NCI-H1105 treated with DMSO at 0.1 percent for 48 hours (cell line): ENCODE results near the gene SLC16A10.
"Not testable (repeated sequence)": the region's sequence is repeated elsewhere in the genome, so short reads cannot be mapped to it uniquely, and the experiment has no call there.

Experiments used
- DNase-seq: peaks from one replicate; lab custom pipeline; 2025; lab: John Stamatoyannopoulos, UW

The SLC16A10 gene

DNA sequence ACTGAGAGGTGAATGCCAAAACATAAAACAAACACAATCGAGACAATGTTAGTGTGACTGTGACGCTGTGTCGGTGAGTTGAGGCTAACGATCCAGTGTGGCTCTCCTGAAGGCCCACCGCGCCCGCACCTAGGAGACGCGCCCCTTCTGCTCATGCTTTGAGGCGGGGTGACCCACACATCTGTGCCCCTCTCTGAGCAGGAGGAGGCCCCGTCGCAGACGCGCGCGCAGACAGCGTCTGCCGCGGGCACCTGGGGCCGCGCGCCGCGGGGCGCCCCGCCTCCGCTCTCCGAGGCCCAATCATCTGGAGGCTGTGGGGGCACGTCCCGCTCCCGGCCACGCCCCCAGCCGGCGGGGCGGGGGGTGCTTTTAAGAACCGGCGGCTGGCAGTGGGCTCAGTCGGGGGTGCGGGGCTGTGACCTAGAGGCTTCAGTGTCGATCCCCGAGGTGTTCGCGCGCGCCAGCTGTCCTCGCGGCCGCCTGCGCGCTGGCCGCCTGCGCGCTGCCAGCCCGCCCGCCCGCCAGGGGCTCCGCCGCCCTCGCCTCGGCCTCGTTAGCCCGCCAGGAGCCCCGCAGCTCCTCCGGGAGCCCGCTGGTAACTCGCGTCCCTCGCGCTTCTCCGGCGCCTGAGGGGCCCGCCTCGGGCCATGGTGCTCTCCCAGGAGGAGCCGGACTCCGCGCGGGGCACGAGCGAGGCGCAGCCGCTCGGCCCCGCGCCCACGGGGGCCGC is at the start of gene SLC16A10:
TSS of gene SLC16A10 (plus strand) at position 398 of the 730 bp plus-strand sequence. CDS start at position 648, 250 bp downstream.
- DNase-seq: peak; percentile 89

GRCh38 chr6:111038534-111039252 is 48.6 kb upstream of the SLC16A10 start:
- no peak for DNase-seq

GRCh38 chr6:111041917-111042316 is 45.4 kb upstream of the SLC16A10 start:
- no peak for DNase-seq

DNA sequence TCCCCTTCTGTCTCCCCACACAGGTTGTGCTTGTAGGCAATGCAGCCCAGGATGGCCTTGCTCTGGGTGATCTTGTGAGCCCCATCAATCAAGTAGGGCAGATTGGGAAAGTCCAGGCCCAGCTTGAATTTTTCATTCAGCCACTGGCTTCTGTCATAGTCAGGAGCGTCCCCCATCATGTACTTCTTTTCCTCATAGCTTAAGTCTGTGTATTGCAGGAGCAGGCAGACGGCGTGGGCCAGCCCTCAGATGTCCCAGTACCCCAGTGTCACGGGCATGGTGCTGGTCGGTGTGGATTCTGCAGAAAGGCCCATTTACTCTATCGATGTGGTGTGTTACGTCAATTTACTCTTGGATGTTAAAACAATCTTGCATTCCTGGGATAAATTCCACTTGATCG is 40.1 kb upstream of the SLC16A10 start:
- no peak for DNase-seq

DNA sequence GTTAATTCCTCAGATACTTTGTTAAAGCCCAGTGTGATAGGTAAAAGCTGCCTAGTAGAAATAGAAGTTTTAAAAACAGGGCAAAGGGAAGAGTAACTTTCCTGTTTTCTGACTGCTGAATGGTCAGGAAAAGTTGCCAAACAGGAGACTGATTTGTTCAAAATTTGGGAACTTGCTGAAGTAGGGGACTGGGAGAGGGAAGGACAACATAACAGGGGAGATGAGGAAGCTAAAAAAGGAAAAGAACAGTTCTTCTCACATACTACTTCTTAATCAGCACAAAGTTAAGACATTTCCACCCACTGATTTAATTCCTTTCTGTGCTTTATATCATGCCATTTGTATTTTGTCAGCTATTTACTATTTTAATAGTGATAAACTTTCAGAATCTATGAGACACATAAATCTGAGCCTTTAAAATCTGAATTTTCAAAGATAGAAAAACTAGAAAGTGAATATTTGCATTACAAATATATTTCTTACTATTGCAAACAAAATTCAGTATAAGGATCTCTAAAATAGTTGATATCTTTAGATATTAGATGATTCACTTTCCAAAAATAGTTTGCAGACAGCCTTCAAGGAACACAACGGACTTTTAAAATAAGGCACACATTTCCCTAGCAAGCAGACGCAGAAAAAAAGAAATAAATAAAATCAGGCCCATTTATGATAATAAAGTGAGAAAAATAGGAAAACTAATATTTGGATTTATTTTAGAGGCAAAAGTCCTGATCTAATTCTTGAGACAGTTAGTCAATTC is 36.9 kb upstream of the SLC16A10 start:
- no peak for DNase-seq

GRCh38 chr6:111052171-111052570 is 35.1 kb upstream of the SLC16A10 start:
- no peak for DNase-seq

GRCh38 chr6:111057074-111057752 is 30.1 kb upstream of the SLC16A10 start:
- peak; percentile 71 for DNase-seq

GRCh38 chr6:111061508-111061907 is 25.8 kb upstream of the SLC16A10 start:
- DNase-seq: no peak

DNA sequence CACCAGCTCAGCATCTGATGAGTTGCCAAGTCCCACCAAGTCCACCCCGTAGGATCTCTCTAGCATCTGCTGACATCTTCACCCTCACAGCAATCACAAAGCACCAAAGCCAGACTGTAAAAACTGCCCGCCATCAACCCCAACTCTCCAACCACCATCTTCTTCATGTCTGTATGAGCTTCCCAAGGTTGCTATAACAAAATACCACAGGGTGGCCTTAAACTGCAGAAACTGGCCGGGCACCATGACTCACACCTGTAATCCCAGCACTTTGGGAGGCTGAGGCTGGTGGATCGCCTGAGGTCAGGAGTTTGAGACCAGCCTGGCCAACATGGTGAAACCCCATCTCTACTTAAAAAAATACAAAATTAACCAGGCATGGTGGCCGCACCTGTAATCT is 25.3 kb upstream of the SLC16A10 start:
- DNase-seq: not testable (repeated sequence)

DNA sequence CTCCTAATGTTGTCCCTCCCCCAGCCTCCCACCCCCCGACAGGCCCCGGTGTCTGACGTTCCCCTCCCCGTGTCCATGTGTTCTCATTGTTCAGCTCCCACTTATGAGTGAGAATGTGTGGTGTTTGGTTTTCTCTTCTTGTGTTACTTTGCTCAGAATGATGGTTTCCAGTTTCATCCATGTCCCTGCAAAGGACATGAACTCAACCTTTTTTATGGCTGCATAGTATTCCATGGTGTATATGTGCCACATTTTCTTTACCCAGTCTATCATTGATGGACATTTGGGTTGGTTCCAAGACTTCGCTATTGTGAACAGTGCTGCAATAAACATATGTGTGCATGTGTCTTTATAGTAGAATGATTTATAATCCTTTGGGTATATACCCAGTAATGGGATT is 24.4 kb upstream of the SLC16A10 start:
- not testable (repeated sequence) for DNase-seq

- DNase-seq: no peak
These were observed 19.0 kb upstream of the SLC16A10 start for GRCh38 chr6:111068109-111068865.

- DNase-seq: no peak
These were observed 18.5 kb upstream of the SLC16A10 start for GRCh38 chr6:111068866-111069234.

DNA sequence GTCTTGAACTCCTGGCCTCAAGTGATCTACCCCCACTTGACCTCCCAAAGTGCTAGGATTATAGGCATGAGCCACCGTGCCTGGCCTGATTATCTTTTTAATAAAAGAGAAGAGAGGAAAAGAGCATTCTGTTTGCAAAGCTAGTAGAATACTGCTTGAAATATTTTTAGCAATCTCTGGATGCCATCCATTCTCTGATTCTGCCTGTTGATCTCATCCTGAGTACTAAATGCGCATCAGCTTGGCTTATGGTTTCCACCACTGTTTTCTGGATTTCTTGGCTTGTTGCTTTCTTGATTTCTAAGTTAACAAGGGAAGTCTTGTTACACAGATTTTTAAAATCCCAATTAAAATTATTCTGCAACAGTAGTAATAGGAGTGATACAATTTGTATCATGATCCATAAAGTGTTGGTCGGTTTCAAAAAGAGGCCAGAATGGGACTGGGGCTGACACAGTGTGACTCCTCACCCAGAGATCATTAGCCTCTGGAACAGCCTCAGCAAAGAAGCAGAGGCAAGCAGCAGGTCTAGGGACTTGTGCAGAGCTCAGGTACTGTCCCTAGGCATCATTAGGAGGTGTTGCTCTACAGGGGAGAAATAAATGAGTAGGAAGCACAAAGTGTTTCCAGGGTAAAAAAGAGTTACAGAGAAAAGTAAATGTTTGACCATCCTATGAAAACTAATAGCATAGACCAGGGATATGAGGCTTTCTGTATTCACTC is 17.8 kb upstream of the SLC16A10 start:
- DNase-seq: no peak

DNA sequence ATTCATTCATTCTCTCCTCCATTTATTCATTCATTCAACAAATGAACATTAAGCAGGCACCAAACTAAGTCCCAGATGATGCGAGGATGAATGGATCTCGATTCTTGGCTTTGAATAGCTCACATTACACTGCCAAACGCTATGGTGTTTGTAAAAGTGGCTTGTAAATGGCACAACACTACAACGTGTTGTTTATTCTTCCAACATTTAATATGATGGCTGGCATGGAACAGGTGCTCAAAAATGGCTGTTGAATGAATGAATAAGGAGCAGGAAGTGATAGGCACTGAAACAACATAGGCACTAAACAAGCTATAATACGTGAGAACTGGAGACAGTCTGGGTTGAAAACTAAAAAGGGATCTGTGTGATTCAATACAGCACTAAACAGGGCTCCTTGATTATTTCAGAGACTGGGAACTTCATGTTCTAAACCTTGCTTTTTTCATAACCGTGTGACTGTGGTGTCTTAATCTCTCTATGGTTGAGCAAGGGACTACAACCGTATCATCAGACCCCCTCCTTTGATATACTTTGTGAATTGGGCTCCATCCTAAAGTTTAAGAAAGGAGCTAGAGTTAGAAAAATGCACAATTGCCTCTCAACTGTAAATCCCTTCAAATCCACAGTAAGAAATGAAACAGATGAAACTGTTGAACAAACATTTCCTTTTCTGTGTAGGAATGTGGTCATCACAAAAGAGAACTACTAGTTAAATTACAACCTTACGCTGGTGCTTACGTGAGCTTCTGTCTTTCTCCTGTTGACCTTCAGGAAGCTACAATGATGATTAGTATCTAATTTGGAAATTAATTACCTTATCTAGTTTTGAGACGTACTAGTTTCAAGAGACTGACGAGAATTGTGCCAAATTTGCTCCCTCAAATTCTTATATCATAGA is 16.9 kb upstream of the SLC16A10 start:
- peak; percentile 9 for DNase-seq

DNA sequence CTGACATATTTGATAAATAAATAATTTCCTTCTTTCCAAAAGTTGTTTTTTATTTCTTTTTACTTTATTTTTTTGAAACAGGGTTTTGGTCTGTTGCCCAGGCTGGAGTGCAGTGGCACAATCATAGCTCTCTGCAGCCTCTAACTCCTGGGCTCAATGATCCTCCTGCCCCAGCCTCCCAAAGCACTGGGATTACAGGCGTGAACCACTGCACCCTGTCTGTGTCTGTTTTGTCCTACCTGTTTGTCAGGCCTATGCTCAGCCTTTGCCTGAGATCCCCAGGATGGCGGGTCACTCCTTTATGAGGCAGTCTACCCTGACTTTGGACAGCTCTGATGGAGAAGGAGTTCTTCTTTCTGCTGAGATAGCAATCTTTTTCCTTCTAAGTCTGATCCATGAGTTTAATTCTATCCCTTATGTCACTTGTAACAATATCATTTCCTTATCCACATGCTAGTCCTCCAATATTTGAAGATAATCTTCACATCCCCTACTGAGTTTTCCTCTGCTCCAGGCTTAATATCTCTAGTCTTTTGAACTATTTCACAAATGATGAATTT is 14.4 kb upstream of the SLC16A10 start:
- no peak for DNase-seq

GRCh38 chr6:111074311-111074710 is 13.0 kb upstream of the SLC16A10 start:
- DNase-seq: no peak

DNA sequence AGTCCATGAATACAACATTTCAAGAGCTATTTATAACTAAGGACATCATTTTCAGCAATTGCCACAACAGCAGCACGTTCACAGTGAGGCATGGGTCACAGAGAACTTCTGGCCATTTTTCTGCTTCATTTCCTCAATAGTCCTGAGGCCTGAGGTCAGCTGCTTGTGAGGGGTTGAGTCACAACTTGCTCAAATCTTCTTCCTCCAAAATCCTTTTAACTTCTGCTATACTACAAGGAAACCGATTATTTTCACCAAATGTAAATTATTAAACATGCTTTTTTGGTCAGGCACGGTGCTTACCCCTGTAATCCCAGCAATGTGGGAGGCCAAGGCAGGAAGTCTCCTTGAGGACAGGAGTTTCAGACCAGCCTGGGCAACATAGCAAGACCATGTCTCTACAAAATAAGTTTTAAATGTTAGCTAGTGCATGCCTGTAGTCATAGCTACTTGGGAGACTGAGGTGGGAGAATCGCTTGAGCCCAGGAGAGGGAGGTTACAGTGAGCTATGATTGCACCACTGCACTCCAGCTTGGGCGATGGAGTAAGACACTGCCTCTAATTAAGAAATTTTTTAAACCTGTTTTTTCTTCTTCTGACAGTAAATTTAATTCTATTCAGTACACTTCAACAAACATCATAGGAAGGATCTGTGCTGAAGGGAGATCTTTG is 11.1 kb upstream of the SLC16A10 start:
- DNase-seq: no peak

GRCh38 chr6:111080698-111081097 is 6.6 kb upstream of the SLC16A10 start:
- DNase-seq: no peak

GRCh38 chr6:111086685-111087084 is 618 bp upstream of the SLC16A10 start:
- no peak for DNase-seq
